IMR-90 (cell line): ENCODE measurements around the gene TSHZ3. TPM values are rescaled to one million over a fixed set of nuclear protein-coding genes. Genes with fewer than 3 reads are reported as not detected.

Source experiments
- ATAC-seq: fragments of 200-7000 bp; cut with Tn5 transposase; 2 replicates; pipeline ENCODE4 v1.9.1; 2020; ENCODE audit warnings: low read depth, mild to moderate bottlenecking, moderate library complexity
- BruUV-seq: library from RNA; stranded (reverse); fragments of 400-500 nt; replicated peaks from 2 replicates; lab custom pipeline; 2021; lab: Mats Ljungman, UMichigan
- CTCF ChIA-PET: fragments of 300-600 bp; formaldehyde crosslinking; extraction: SDS; loops from one replicate; lab custom pipeline; 2021; ENCODE audit warnings: antibody characterized with exemption; lab: Yijun Ruan, JAX
- POLR2A ChIA-PET: fragments of 300-600 bp; sonication (Branson Sonifier 250); formaldehyde crosslinking; loops from one replicate; lab custom pipeline; 2022; ENCODE audit warnings: antibody characterized with exemption; ENCODE audit not compliant: unreplicated experiment; lab: Charles Lee
- DNase-seq: peaks from one replicate; pipeline ENCODE4 v3.0.0; 2013
- H2AFZ ChIP-seq: replicated peaks from 2 replicates; pipeline ENCODE3; 2013; ENCODE audit warnings: low read length, mild to moderate bottlenecking; ENCODE audit not compliant: poor library complexity
- H2AK5ac ChIP-seq: 2 replicates; pipeline ENCODE4 v1.6.1; 2013; ENCODE audit warnings: low read depth, low read length, inconsistent platforms
- H2AK9ac ChIP-seq: replicated peaks from 2 replicates; pipeline ENCODE3; 2013; ENCODE audit warnings: mild to moderate bottlenecking, low read depth, low read length, moderate library complexity; ENCODE audit not compliant: poor library complexity
- H2BK120ac ChIP-seq: 2 replicates; pipeline ENCODE4 v1.6.1; 2013; ENCODE audit warnings: low read depth, low read length, inconsistent platforms
- H2BK15ac ChIP-seq: 3 replicates; pipeline ENCODE4 v1.6.1; 2013; ENCODE audit warnings: low read depth, low read length, inconsistent platforms
- H2BK20ac ChIP-seq: 2 replicates; pipeline ENCODE4 v1.6.1; 2013; ENCODE audit warnings: low read depth, mild to moderate bottlenecking, inconsistent platforms, low read length, moderate library complexity
- H2BK5ac ChIP-seq: 2 replicates; pipeline ENCODE4 v1.6.1; 2013; ENCODE audit warnings: mild to moderate bottlenecking, low read depth, low read length, inconsistent platforms; ENCODE audit not compliant: poor library complexity, severe bottlenecking
- H3K14ac ChIP-seq: replicated peaks from 2 replicates; pipeline ENCODE4 v1.6.1; 2013; ENCODE audit warnings: low read depth, low read length, inconsistent platforms
- H3K18ac ChIP-seq: 2 replicates; pipeline ENCODE4 v1.6.1; 2013; ENCODE audit warnings: low read depth, low read length, control low read depth
- H3K23ac ChIP-seq: 2 replicates; pipeline ENCODE4 v1.6.1; 2013; ENCODE audit warnings: low read depth, low read length, inconsistent platforms
- H3K27ac ChIP-seq: 2 replicates; pipeline ENCODE4 v1.5.1; 2013; ENCODE audit warnings: mild to moderate bottlenecking, control low read depth, low read length; ENCODE audit not compliant: insufficient read depth
- H3K27me3 ChIP-seq: 2 replicates; pipeline ENCODE4 v1.6.1; 2013; ENCODE audit warnings: low read length; ENCODE audit not compliant: control insufficient read depth, insufficient read depth
- H3K36me3 ChIP-seq: 2 replicates; pipeline ENCODE4 v1.6.1; 2013; ENCODE audit warnings: low read length, mixed read lengths; ENCODE audit not compliant: control insufficient read depth, insufficient read depth
- H3K4ac ChIP-seq: 2 replicates; pipeline ENCODE4 v1.6.1; 2013; ENCODE audit warnings: low read depth, low read length, inconsistent platforms
- H3K4me1 ChIP-seq: 2 replicates; pipeline ENCODE4 v1.6.1; 2013; ENCODE audit warnings: low read length, mixed read lengths; ENCODE audit not compliant: control insufficient read depth, insufficient read depth
- H3K4me2 ChIP-seq: 2 replicates; pipeline ENCODE4 v1.6.1; 2013; ENCODE audit warnings: low read depth, mild to moderate bottlenecking, control low read depth, low read length, moderate library complexity
- H3K4me3 ChIP-seq: 2 replicates; pipeline ENCODE4 v1.5.1; 2013; ENCODE audit warnings: low read depth, mild to moderate bottlenecking, control low read depth, low read length, moderate library complexity; ENCODE audit not compliant: insufficient read depth
- H3K56ac ChIP-seq: 2 replicates; pipeline ENCODE4 v1.6.1; 2013; ENCODE audit warnings: low read length, inconsistent platforms; ENCODE audit not compliant: insufficient read depth; ENCODE audit errors: extremely low read depth
- H3K79me1 ChIP-seq, 2 experiments: 2 replicates each; pipeline ENCODE4 v1.6.1; 2013; ENCODE audit warnings: low read length in 2 of 2, inconsistent platforms in 1 of 2, low read depth in 1 of 2
- H3K9ac ChIP-seq: 2 replicates; pipeline ENCODE4 v1.6.1; 2013; ENCODE audit warnings: low read depth, low read length, control low read depth
- H3K9me1 ChIP-seq: 2 replicates; pipeline ENCODE4 v1.6.1; 2013; ENCODE audit warnings: low read length, inconsistent platforms; ENCODE audit not compliant: insufficient read depth
- H3K9me3 ChIP-seq: 2 replicates; pipeline ENCODE4 v1.6.1; 2013; ENCODE audit warnings: low read length; ENCODE audit not compliant: control insufficient read depth, insufficient read depth
- H4K20me1 ChIP-seq: 2 replicates; pipeline ENCODE4 v1.6.1; 2013; ENCODE audit warnings: low read length, inconsistent platforms; ENCODE audit not compliant: insufficient read depth
- H4K5ac ChIP-seq: 2 replicates; pipeline ENCODE4 v1.6.1; 2013; ENCODE audit warnings: mild to moderate bottlenecking, low read depth, low read length, control low read depth
- H4K8ac ChIP-seq, 2 experiments: 2 replicates each; pipeline ENCODE4 v1.6.1; 2013; ENCODE audit warnings: low read depth in 2 of 2, low read length in 2 of 2, control low read depth in 1 of 2, inconsistent platforms in 1 of 2
- H4K91ac ChIP-seq: 2 replicates; pipeline ENCODE4 v1.6.1; 2013; ENCODE audit warnings: low read depth, low read length, inconsistent platforms; ENCODE audit not compliant: insufficient read depth
- BHLHE40 ChIP-seq: fragments of 150-350 bp; IDR thresholded peaks from 2 replicates; pipeline ENCODE4 v1.6.1; 2016; ENCODE audit warnings: mild to moderate bottlenecking, low read depth, low read length
- NFE2L2 ChIP-seq: fragments of 150-350 bp; IDR thresholded peaks from 2 replicates; pipeline ENCODE4 v1.6.1; 2016; ENCODE audit warnings: low read depth, mild to moderate bottlenecking, low read length
- WGBS, 2 experiments: methylation state at CpG; one replicate each; pipeline versions ENCODE4 v1.1.5 to v1.1.7; 2013; ENCODE audit warnings: missing lambda C conversion rate in 2 of 2; ENCODE audit not compliant: insufficient read length in 1 of 2; ENCODE audit errors: extremely low coverage in 2 of 2; 5-methylcytosine and 5-hydroxymethylcytosine counted together
- dilution Hi-C: fragments of 300-500 bp; cut with HindIII; formaldehyde crosslinking; loops from one replicate; pipeline ENCODE4 v1.14.3; 2018; ENCODE audit warnings: low sequenced_read_pairs; ENCODE audit not compliant: unreplicated experiment
- in situ Hi-C: fragments of 300-500 bp; cut with MboI; formaldehyde crosslinking; loops from 3 replicates; pipeline ENCODE4 v1.14.3; 2019; ENCODE audit warnings: low sequenced_read_pairs, inconsistent platforms, mixed read lengths
- intact Hi-C: fragments of 100-400 bp; cut with micrococcal nuclease; formaldehyde crosslinking; loops from 2 replicates; pipeline ENCODE4 v1.10.0; 2022
- polyA plus RNA-seq, 3 experiments: library from polyadenylated mRNA; depleted of rRNA; stranded (reverse); fragments of >200 nt; gene quantifications; 2 replicates each; pipeline ENCODE4 v1.2.3, GENCODE V29; 2012; ENCODE audit warnings: low replicate concordance in 1 of 3
- total RNA-seq: library from RNA; depleted of rRNA; stranded (reverse); fragments of >200 nt; gene quantifications from 2 replicates; pipeline ENCODE4 v1.2.3, GENCODE V29; 2012

Gene TSHZ3
- total and polyA plus RNA-seq, 2 of the 4 experiments (the other 2 are of a cell fraction), result 8.1 to 13.0 TPM

DNA sequence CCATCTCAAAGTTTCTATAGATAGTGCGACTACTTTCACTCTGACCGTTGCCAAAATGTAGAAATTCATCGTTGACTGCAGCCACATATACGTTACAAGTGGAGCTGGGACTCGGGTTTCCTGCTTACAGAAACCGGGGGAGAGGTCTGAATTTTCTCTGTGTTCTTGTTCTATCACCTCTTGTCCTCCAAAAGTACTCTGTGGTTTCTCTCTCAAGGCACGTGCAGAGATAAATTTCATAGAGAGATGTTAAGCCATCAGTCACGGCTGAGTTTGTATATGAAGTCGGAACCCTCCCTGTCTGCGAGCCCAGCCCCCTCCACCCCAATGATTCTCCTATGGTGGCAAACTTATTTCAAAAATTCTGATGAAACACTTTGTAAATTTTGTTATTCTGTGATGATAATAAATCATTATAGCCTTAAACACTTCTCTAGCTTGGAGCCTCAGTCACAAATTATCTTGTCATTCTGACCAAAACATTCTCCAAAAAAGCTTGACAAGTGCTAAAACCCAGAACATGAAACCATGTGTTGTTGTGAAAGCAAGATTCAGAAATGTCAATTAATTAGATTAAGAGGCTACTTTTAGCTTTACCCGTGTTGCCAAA, 87.5 kb downstream of the TSHZ3 start:
- Histone ChIP-seq H2AK5ac (no peak overlapping the region), H3K27ac (peak overlapping the region; percentile 6; the same call in 1 of the 2 replicates), H3K36me3 (no peaks in the 10 kb centered on the region), H2AK9ac (no peak overlapping the region), H3K14ac (peak overlapping the region; percentile 40), H2BK15ac (peak overlapping the region; percentile 22; the same call in 1 of the 3 replicates), H4K91ac (no peak overlapping the region), H3K23ac (peak overlapping the region; percentile 11; the same call in 1 of the 2 replicates), H3K27me3 (no peaks in the 10 kb centered on the region), H2BK20ac (peak overlapping the region; percentile 38; the same call in 1 of the 2 replicates), H3K4me1 (peaks cover 11% of the 10 kb centered on the region), H3K4me3 (peak overlapping the region; percentile 16; the same call in 1 of the 2 replicates), H2BK120ac (peak overlapping the region; percentile 54), H3K56ac (peak overlapping the region; percentile 26; the same call in 1 of the 2 replicates), H4K8ac (peak overlapping the region in 1 of 2 experiments; percentile 32; a peak in 1 of 4 replicates), H3K79me1 (no peaks in the 10 kb centered on the region), H4K20me1 (no peaks in the 10 kb centered on the region), H3K9ac (peak overlapping the region; percentile 26; the same call in 1 of the 2 replicates), H2BK5ac (no peak overlapping the region), H2AFZ (peak overlapping the region; percentile 66), H3K9me3 (no peaks in the 10 kb centered on the region), H3K4ac (peak overlapping the region; percentile 29; the same call in 1 of the 2 replicates), H4K5ac (no peak overlapping the region), H3K4me2 (peak overlapping the region; percentile 73), H3K18ac (peak overlapping the region; percentile 29; the same call in 1 of the 2 replicates), H3K9me1 (no peaks in the 10 kb centered on the region; the same call in 1 of the 2 replicates)
- no CpG with 5 or more reads among the region's 11 CpGs for whole genome bisulfite sequencing, 2 experiments
- CTCF ChIA-PET, result no interaction called here
- BruUV-seq, result no TSS peak
- ATAC-seq (peak; percentile 16; the same call in 1 of the 2 replicates), DNase-seq (peak; percentile 38)
- intact Hi-C loops (loop anchor here (2.0 to 5.0 kb wide), 2 partner anchors 29 to 134 kb away; no protein-coding TSS in a partner anchor), dilution Hi-C loops (no loop called here), in situ Hi-C loops (no loop called here)
- POLR2A ChIA-PET, result no interaction called here
- no peak for TF ChIP-seq NFE2L2
- peak; percentile 69 for TF ChIP-seq BHLHE40
